ENCODE measurements around the gene LDLRAD3. TPM values are rescaled to one million over a fixed set of nuclear protein-coding genes. Genes with fewer than 3 reads are reported as not detected.

The LDLRAD3 gene
- total and polyA plus RNA-seq, 7 donors: 5.9 to 20.7 (median 12.1) TPM

DNA sequence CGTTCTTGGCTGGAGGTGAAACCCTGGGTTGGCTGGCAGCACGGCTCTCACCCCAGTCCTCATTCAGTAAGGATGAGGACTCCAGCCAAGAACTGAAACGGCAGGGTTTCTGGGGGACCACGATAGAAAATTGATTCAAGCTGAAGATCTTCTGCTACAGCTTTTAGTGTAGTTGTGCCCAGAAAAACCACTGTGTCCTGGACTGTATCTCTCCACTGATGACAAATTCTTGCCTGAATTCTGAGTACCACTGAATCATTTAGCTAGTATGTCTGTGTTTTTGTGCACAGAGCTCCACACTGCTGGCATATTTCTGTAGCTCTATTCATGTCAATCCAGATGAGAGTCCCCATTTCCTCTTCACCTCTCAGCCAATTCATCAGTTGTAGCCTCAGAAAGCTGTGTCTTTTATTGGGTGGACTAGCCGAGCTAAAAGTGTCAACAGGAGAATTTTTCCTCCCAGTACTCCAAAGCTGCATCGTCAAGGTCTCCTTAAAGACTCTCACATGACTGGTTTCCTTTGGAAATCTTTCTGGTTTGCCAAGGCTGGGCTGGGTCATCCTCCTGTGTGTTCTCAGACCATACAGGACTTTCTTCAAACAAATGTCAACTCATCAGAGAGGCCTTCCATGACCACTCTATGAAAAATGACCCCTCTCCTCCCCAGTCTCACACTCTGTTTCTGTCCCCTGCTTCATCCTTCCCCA, 144.6 kb downstream of the LDLRAD3 start:
- ATAC-seq: peak in 1 of 4 donors; percentile 11
- 40 to 51% (median 42%) methylated on average over 6 of the region's 6 CpGs for WGBS, 3 donors
- intact Hi-C loops (cut with DNase I): no loop called here

DNA sequence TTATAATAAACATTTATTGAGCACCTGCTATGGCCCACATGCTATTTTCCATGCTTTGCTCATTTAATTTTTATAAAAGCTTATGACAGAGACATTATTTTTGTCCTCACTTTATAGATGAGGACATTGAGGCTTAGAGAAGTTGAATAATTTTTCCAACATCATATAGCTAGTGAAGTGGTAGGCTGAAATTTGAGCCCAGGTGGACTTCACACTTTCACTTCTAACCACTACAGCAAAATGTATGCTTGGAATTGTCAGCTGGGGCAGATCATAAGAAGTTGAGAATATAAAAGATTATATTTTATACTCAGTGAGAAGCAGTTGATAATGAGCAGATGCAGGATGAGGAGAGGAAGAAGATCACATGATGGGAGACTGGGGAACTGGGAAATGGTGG, 146.1 kb downstream of the LDLRAD3 start:
- TF ChIP-seq, protein P1, sequence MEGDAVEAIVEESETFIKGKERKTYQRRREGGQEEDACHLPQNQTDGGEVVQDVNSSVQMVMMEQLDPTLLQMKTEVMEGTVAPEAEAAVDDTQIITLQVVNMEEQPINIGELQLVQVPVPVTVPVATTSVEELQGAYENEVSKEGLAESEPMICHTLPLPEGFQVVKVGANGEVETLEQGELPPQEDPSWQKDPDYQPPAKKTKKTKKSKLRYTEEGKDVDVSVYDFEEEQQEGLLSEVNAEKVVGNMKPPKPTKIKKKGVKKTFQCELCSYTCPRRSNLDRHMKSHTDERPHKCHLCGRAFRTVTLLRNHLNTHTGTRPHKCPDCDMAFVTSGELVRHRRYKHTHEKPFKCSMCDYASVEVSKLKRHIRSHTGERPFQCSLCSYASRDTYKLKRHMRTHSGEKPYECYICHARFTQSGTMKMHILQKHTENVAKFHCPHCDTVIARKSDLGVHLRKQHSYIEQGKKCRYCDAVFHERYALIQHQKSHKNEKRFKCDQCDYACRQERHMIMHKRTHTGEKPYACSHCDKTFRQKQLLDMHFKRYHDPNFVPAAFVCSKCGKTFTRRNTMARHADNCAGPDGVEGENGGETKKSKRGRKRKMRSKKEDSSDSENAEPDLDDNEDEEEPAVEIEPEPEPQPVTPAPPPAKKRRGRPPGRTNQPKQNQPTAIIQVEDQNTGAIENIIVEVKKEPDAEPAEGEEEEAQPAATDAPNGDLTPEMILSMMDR (IDR thresholded peaks at IDR 0.05): no peak
- Histone ChIP-seq H3K27ac (no peak overlapping the region), H3K36me3 (ENCODE audit: insufficient read depth in 1 of 2, low read depth in 1 of 2) (peaks cover 0 to 7% of the 10 kb centered on the region in 2 donors), H3K4me3 (no peak overlapping the region), H3K4me1 (no peaks in the 10 kb centered on the region), H3K9me3 (peaks cover 10% of the 10 kb centered on the region), H3K27me3 (ENCODE audit: insufficient read depth in 3 of 3, low read length in 2 of 3) (no peaks in the 10 kb centered on the region)
- DNase-seq: no peak
- no peak for ATAC-seq
- intact Hi-C loops (cut with DNase I): no loop called here

More for the DNA sequence above, 144.6 kb downstream of the LDLRAD3 start:
- H3K27me3 ChIP-seq (ENCODE audit: insufficient read depth in 3 of 3, low read length in 2 of 3): no peaks in the 10 kb centered on the region
- no peaks in the 10 kb centered on the region for H3K4me1 ChIP-seq
- H3K36me3 ChIP-seq (ENCODE audit: insufficient read depth in 1 of 2, low read depth in 1 of 2): peaks cover 0 to 10% of the 10 kb centered on the region in 2 donors
- no peak overlapping the region for H3K27ac ChIP-seq
- no peak for DNase-seq
- H3K4me3 ChIP-seq: no peak overlapping the region
- TF ChIP-seq, protein P1 (IDR thresholded peaks at IDR 0.05): no peak
- peaks cover 7% of the 10 kb centered on the region for H3K9me3 ChIP-seq

DNA sequence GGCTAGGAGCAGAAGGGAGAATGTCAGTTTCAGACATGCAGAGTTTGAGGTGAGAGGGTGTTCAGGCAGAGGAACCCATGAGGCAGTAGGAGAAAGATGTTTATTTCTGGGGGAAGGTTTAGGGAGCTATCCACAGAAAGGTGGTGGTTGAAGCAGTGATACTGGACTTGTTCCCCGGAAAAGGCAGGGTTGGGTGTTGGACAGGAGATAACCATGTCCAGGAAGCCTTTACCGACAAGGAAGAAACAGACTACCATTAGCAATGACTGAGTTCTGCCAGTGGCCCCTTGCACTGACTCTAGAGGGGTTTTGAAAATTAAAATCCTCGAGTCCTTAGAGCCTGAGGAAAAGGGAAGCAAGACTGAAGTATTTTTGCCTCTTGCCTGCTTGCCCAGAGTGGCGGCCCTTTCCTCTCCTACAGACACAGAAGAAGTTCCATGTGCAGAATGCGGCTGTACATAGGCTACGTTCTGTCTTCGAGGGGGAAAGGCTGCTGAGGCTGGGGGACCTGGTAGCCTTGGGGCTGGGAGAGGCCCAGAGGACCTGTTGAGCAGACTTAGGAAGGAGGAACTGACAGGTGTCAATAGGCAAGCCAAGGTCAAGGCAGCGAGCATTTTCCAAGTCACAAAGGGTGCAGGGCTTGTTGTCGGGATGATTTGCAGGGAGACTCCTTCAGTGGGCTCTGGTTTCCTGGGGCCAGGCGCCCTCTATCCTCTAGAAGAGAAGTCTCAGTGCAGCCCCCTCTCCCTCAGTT, 146.7 kb downstream of the LDLRAD3 start:
- intact Hi-C loops (cut with DNase I): no loop called here
- Histone ChIP-seq H3K27ac (no peak overlapping the region), H3K27me3 (ENCODE audit: insufficient read depth in 3 of 3, low read length in 2 of 3) (no peaks in the 10 kb centered on the region), H3K4me1 (no peaks in the 10 kb centered on the region), H3K36me3 (ENCODE audit: insufficient read depth in 1 of 2, low read depth in 1 of 2) (peaks cover 0 to 2% of the 10 kb centered on the region in 2 donors), H3K4me3 (no peak overlapping the region), H3K9me3 (peaks cover 10% of the 10 kb centered on the region)
- 82 to 92% (median 88%) methylated on average over 10 of the region's 10 CpGs for WGBS, 3 donors
- no peak for ATAC-seq
- TF ChIP-seq, protein P1 (IDR thresholded peaks at IDR 0.05): no peak
- no peak for DNase-seq

DNA sequence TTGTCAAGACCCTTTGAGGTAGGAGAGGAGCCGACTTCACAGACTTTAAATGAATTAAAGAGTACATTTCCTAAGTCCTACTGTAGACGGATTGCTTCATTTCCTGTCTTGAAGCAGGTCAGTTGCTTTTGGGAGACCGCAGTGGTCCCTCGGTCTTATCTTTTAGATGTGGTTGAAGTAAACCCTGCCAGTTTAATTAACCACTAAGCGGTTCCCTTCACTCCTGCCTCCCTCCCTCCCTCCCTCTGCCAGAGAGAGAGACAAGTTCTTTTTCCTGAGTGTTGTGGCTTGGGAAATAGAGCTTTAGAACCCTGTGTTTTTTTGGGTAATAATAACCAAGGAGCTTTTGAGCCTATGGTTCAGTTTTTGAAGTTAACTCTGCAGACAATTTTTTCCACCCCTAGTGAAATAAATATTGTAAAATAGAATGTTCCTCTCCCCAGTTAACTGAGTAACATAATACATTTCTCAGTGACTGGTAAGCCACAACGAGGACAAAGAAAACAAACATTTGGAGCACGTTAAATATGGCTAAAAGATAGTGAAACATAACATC, 147.5 kb downstream of the LDLRAD3 start:
- Histone ChIP-seq H3K9me3 (peaks cover 10% of the 10 kb centered on the region), H3K36me3 (ENCODE audit: insufficient read depth in 1 of 2, low read depth in 1 of 2) (no peaks in the 10 kb centered on the region), H3K27ac (no peak overlapping the region), H3K4me3 (no peak overlapping the region), H3K27me3 (ENCODE audit: insufficient read depth in 3 of 3, low read length in 2 of 3) (no peaks in the 10 kb centered on the region), H3K4me1 (no peaks in the 10 kb centered on the region)
- ATAC-seq (no peak), DNase-seq (no peak)
- intact Hi-C loops (cut with DNase I): no loop called here
- 56 to 77% (median 67%) methylated on average over 7 of the region's 7 CpGs for whole genome bisulfite sequencing, 3 donors
- TF ChIP-seq, protein P1 (IDR thresholded peaks at IDR 0.05): no peak

Data from psoas muscle (tissue), 8 donors.